ENCODE results near the gene MGAM2. TPM values are rescaled to one million over a fixed set of nuclear protein-coding genes. Genes with fewer than 3 reads are reported as not detected.

The MGAM2 gene
- total RNA-seq, 3 donors from 2014 or later (not counting 1 experiment from before 2014, with no cell fraction given): 0.73 to 1.9 (median 1.1) TPM

DNA sequence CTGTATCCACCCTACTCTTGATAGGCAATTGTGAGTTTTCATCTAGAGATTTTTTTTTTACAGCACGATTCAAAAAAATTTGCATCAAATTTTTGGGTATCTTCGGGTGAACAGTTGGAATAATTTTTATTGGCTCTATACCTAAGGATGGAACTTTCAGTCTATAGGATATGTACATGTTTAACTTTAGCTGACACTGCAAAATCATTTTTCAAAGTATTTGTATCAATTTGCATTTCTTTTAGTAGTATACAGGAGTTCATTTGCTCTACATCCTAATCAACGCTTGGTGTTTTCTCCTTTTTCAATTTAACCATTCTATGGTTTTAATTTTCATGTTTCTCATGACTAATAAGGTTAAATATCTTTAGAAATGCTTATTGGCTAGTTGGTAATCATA lies 11.7 kb downstream of the MGAM2 start:
- Mint-ChIP-seq H3K4me1 (no peaks in the 10 kb centered on the region), H3K4me3 (no peak overlapping the region), H3K36me3 (no peaks in the 10 kb centered on the region), H3K27ac (no peak overlapping the region), H3K27me3 (ENCODE audit: low read depth in 2 of 2) (peaks cover 0 to 19% of the 10 kb centered on the region in 2 donors), H3K9me3 (no peaks in the 10 kb centered on the region)
- WGBS (ENCODE audit: insufficient coverage): 94% methylated on average over 2 of the region's 3 CpGs
- no peak for ATAC-seq
- no peaks in the 10 kb centered on the region for H3K9me3 ChIP-seq (ENCODE audit: control insufficient read depth, insufficient read depth, low read length)
- no peaks in the 10 kb centered on the region for H3K4me1 ChIP-seq (ENCODE audit: control insufficient read depth, insufficient read depth, low read length)
- no peak overlapping the region for H3K27ac ChIP-seq (ENCODE audit: low read length)
- intact Hi-C loops (cut with micrococcal nuclease): no loop called here
- H3K27me3 ChIP-seq (ENCODE audit: control insufficient read depth, insufficient read depth, low read length): no peaks in the 10 kb centered on the region
- no peaks in the 10 kb centered on the region for H3K36me3 ChIP-seq (ENCODE audit: control insufficient read depth, insufficient read depth, low read length)
- no peak overlapping the region for H3K4me3 ChIP-seq (ENCODE audit: low read length)
- TF ChIP-seq, protein P1, sequence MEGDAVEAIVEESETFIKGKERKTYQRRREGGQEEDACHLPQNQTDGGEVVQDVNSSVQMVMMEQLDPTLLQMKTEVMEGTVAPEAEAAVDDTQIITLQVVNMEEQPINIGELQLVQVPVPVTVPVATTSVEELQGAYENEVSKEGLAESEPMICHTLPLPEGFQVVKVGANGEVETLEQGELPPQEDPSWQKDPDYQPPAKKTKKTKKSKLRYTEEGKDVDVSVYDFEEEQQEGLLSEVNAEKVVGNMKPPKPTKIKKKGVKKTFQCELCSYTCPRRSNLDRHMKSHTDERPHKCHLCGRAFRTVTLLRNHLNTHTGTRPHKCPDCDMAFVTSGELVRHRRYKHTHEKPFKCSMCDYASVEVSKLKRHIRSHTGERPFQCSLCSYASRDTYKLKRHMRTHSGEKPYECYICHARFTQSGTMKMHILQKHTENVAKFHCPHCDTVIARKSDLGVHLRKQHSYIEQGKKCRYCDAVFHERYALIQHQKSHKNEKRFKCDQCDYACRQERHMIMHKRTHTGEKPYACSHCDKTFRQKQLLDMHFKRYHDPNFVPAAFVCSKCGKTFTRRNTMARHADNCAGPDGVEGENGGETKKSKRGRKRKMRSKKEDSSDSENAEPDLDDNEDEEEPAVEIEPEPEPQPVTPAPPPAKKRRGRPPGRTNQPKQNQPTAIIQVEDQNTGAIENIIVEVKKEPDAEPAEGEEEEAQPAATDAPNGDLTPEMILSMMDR (IDR thresholded peaks at IDR 0.05): no peak
- no peak for DNase-seq

- no peak overlapping the region for H3K4me3 Mint-ChIP-seq
- Histone ChIP-seq H3K4me3 (ENCODE audit: low read length) (no peak overlapping the region), H3K36me3 (ENCODE audit: control insufficient read depth, insufficient read depth, low read length) (no peaks in the 10 kb centered on the region), H3K27ac (ENCODE audit: low read length) (no peak overlapping the region), H3K4me1 (ENCODE audit: control insufficient read depth, insufficient read depth, low read length) (no peaks in the 10 kb centered on the region), H3K27me3 (ENCODE audit: control insufficient read depth, insufficient read depth, low read length) (no peaks in the 10 kb centered on the region), H3K9me3 (ENCODE audit: control insufficient read depth, insufficient read depth, low read length) (no peaks in the 10 kb centered on the region)
- H3K4me1 Mint-ChIP-seq: no peaks in the 10 kb centered on the region
- no peaks in the 10 kb centered on the region for H3K9me3 Mint-ChIP-seq
- WGBS (ENCODE audit: insufficient coverage): no CpG with 5 or more reads among the region's 1 CpG
- TF ChIP-seq, protein P1 (IDR thresholded peaks at IDR 0.05): no peak
- H3K27me3 Mint-ChIP-seq (ENCODE audit: low read depth in 2 of 2): peaks cover under 1 to 13% of the 10 kb centered on the region in 2 donors
- no peaks in the 10 kb centered on the region for H3K36me3 Mint-ChIP-seq
- ATAC-seq: no peak
- DNase-seq: no peak
- intact Hi-C loops (cut with micrococcal nuclease): no loop called here
- no peak overlapping the region for H3K27ac Mint-ChIP-seq
Observed at GRCh38 chr7:142125256-142125955, 13.9 kb downstream of the MGAM2 start.

GRCh38 chr7:142130267-142130666 lies 18.7 kb downstream of the MGAM2 start:
- no peaks in the 10 kb centered on the region for H3K36me3 Mint-ChIP-seq
- Histone ChIP-seq H3K4me1 (ENCODE audit: control insufficient read depth, insufficient read depth, low read length) (no peaks in the 10 kb centered on the region), H3K9me3 (ENCODE audit: control insufficient read depth, insufficient read depth, low read length) (no peaks in the 10 kb centered on the region), H3K36me3 (ENCODE audit: control insufficient read depth, insufficient read depth, low read length) (no peaks in the 10 kb centered on the region), H3K27ac (ENCODE audit: low read length) (no peak overlapping the region), H3K4me3 (ENCODE audit: low read length) (no peak overlapping the region), H3K27me3 (ENCODE audit: control insufficient read depth, insufficient read depth, low read length) (no peaks in the 10 kb centered on the region)
- no peak for ATAC-seq
- peaks cover 0 to 2% of the 10 kb centered on the region in 2 donors for H3K27me3 Mint-ChIP-seq (ENCODE audit: low read depth in 2 of 2)
- no peak overlapping the region for H3K27ac Mint-ChIP-seq
- TF ChIP-seq, protein P1 (IDR thresholded peaks at IDR 0.05): no peak
- intact Hi-C loops (cut with micrococcal nuclease): no loop called here
- no peaks in the 10 kb centered on the region for H3K4me1 Mint-ChIP-seq
- WGBS (ENCODE audit: insufficient coverage): 32% methylated on average over 2 of the region's 2 CpGs
- no peak overlapping the region for H3K4me3 Mint-ChIP-seq
- no peak for DNase-seq
- H3K9me3 Mint-ChIP-seq: no peaks in the 10 kb centered on the region
